Measurements from ENCODE around the gene MAML1. TPM values are rescaled to one million over a fixed set of nuclear protein-coding genes. Genes with fewer than 3 reads are reported as not detected.

The MAML1 gene
- total and polyA plus RNA-seq, 5 experiments from 2014 or later, result 2.8 to 48.5 (median 9.6) TPM

GRCh38 chr5:179720222-179720621 is 12.4 kb upstream of the MAML1 start:
- H3K9me3 Mint-ChIP-seq, result no peaks in the 10 kb centered on the region
- peaks cover 5 to 14% (median 7%) of the 10 kb centered on the region in 4 donors for H3K4me1 Mint-ChIP-seq
- DNase-seq (no peak), ATAC-seq (no peak)
- POLR2A ChIA-PET, result no interaction called here
- H3K36me3 Mint-ChIP-seq, result peaks cover 5 to 85% (median 33%) of the 10 kb centered on the region in 3 donors
- peak overlapping the region in 1 of 10 donors; percentile 20 for H3K27ac Mint-ChIP-seq
- no peaks in the 10 kb centered on the region for H3K27me3 Mint-ChIP-seq
- no peak overlapping the region for H3K4me3 Mint-ChIP-seq

- DNase-seq (no peak), ATAC-seq (no peak)
- Mint-ChIP-seq H3K36me3 (peaks cover 5 to 90% (median 20%) of the 10 kb centered on the region in 3 donors), H3K4me1 (peaks cover 0 to 5% (median under 1%) of the 10 kb centered on the region in 4 donors), H3K27me3 (no peaks in the 10 kb centered on the region), H3K9me3 (no peaks in the 10 kb centered on the region), H3K27ac (peak overlapping the region in 5 of 10 donors; percentile 12 to 73 (median 60)), H3K4me3 (no peak overlapping the region)
- POLR2A ChIA-PET, result interaction anchor here (0.6 kb wide), 1 partner anchor 220 kb away, joined by 4 read pairs; no protein-coding TSS in a partner anchor
Measured at GRCh38 chr5:179724163-179724562, 8.5 kb upstream of the MAML1 start.

GRCh38 chr5:179727106-179727505 is 5.5 kb upstream of the MAML1 start:
- no peak for ATAC-seq
- peaks cover 0 to 12% (median 6%) of the 10 kb centered on the region in 4 donors for H3K4me1 Mint-ChIP-seq
- peak overlapping the region in 6 of 10 donors; percentile 4 to 77 (median 37) for H3K27ac Mint-ChIP-seq

GRCh38 chr5:179729303-179729702 is 3.3 kb upstream of the MAML1 start:
- peak overlapping the region in 1 of 10 donors; percentile 11 for H3K27ac Mint-ChIP-seq
- H3K9me3 Mint-ChIP-seq, result no peaks in the 10 kb centered on the region
- peaks cover 2 to 24% (median 12%) of the 10 kb centered on the region in 4 donors for H3K4me1 Mint-ChIP-seq
- ATAC-seq (no peak), DNase-seq (no peak)
- H3K4me3 Mint-ChIP-seq, result no peak overlapping the region
- H3K36me3 Mint-ChIP-seq, result peaks cover 2 to 63% (median 5%) of the 10 kb centered on the region in 3 donors
- H3K27me3 Mint-ChIP-seq, result no peaks in the 10 kb centered on the region
- POLR2A ChIA-PET, result interaction anchor here (0.6 to 0.7 kb wide), 2 partner anchors 38 to 89 kb away, joined by 3 to 6 read pairs; no protein-coding TSS in a partner anchor

More at GRCh38 chr5:179727106-179727505, 5.5 kb upstream of the MAML1 start:
- Mint-ChIP-seq H3K9me3 (no peaks in the 10 kb centered on the region), H3K36me3 (peaks cover 5 to 85% (median 16%) of the 10 kb centered on the region in 3 donors), H3K4me3 (no peak overlapping the region), H3K27me3 (no peaks in the 10 kb centered on the region)
- no peak for DNase-seq
- POLR2A ChIA-PET, result interaction anchor here (0.7 kb wide), 1 partner anchor 96 kb away, joined by 3 read pairs; no protein-coding TSS in a partner anchor

- peak overlapping the region in 2 of 10 donors; percentile 17 to 58 for H3K27ac Mint-ChIP-seq
- no peaks in the 10 kb centered on the region for H3K27me3 Mint-ChIP-seq
- peaks cover 6 to 28% (median 16%) of the 10 kb centered on the region in 4 donors for H3K4me1 Mint-ChIP-seq
- H3K36me3 Mint-ChIP-seq, result peaks cover 0 to 59% (median 1%) of the 10 kb centered on the region in 3 donors
- no peak for DNase-seq
- no peak overlapping the region for H3K4me3 Mint-ChIP-seq
- ATAC-seq, result no peak
- H3K9me3 Mint-ChIP-seq, result no peaks in the 10 kb centered on the region
- POLR2A ChIA-PET, result interaction anchor here (0.7 to 1.0 kb wide), 2 partner anchors 37 to 92 kb away, joined by 3 to 6 read pairs; partner anchors contain the start of gene SQSTM1
Measured at GRCh38 chr5:179729727-179730126, 2.9 kb upstream of the MAML1 start.

- POLR2A ChIA-PET, result interaction anchor here (1.0 to 4.0 kb wide), 3 partner anchors 51 to 107 kb away, joined by 3 to 35 read pairs (median 30); partner anchors contain the start of genes CBY3, HNRNPH1 and SQSTM1
- Mint-ChIP-seq H3K4me1 (peaks cover 7 to 31% (median 20%) of the 10 kb centered on the region in 4 donors), H3K9me3 (no peaks in the 10 kb centered on the region), H3K27ac (peak overlapping the region in 2 of 10 donors; percentile 1 to 58), H3K36me3 (peaks cover 0 to 54% (median 1%) of the 10 kb centered on the region in 3 donors), H3K4me3 (no peak overlapping the region), H3K27me3 (no peaks in the 10 kb centered on the region)
- no peak for DNase-seq
- no peak for ATAC-seq
Measured at GRCh38 chr5:179730356-179730755, 2.3 kb upstream of the MAML1 start.

- Mint-ChIP-seq H3K4me1 (peaks cover 7 to 35% (median 25%) of the 10 kb centered on the region in 4 donors), H3K27me3 (no peaks in the 10 kb centered on the region), H3K4me3 (peak overlapping the region in 1 of 10 donors; percentile 7), H3K9me3 (no peaks in the 10 kb centered on the region), H3K27ac (peak overlapping the region in 5 of 10 donors; percentile 44 to 63 (median 58)), H3K36me3 (peaks cover 0 to 50% (median 1%) of the 10 kb centered on the region in 3 donors)
- POLR2A ChIA-PET, result interaction anchor here (1.0 to 4.0 kb wide), 3 partner anchors 51 to 107 kb away, joined by 3 to 35 read pairs (median 30); partner anchors contain the start of genes CBY3, HNRNPH1 and SQSTM1
- ATAC-seq (no peak), DNase-seq (no peak)
Measured at GRCh38 chr5:179730852-179731251, 1.8 kb upstream of the MAML1 start.

GRCh38 chr5:179731791-179732411 is 721 bp upstream of the MAML1 start:
- Mint-ChIP-seq H3K27me3 (no peaks in the 10 kb centered on the region), H3K4me3 (peak overlapping the region; percentile 77 to 93 (median 82)), H3K4me1 (peaks cover 7 to 45% (median 34%) of the 10 kb centered on the region in 4 donors), H3K36me3 (peaks cover 0 to 43% (median 1%) of the 10 kb centered on the region in 3 donors), H3K27ac (peak overlapping the region; percentile 74 to 96 (median 93)), H3K9me3 (no peaks in the 10 kb centered on the region)
- DNase-seq (peak in 2 of 10 donors; percentile 1 to 2), ATAC-seq (peak in 1 of 2 donors; percentile 1)
- POLR2A ChIA-PET, result interaction anchor here (0.9 to 4.0 kb wide), 15 partner anchors 9 to 108 kb away, joined by 3 to 35 read pairs (median 3); partner anchors contain the start of genes CANX, CBY3, HNRNPH1 and LTC4S

- Mint-ChIP-seq H3K27ac (peak overlapping the region; percentile 91 to 97 (median 96)), H3K27me3 (no peaks in the 10 kb centered on the region), H3K9me3 (no peaks in the 10 kb centered on the region), H3K36me3 (peaks cover 0 to 38% (median 3%) of the 10 kb centered on the region in 3 donors), H3K4me3 (peak overlapping the region; percentile 77 to 96 (median 94)), H3K4me1 (peaks cover 12 to 57% (median 46%) of the 10 kb centered on the region in 4 donors)
- DNase-seq (peak in 3 of 10 donors; percentile 30 to 42 (median 37)), ATAC-seq (peak; percentile 32 to 48)
- POLR2A ChIA-PET, result interaction anchor here (0.5 to 4.0 kb wide), 19 partner anchors 8 to 1077 kb away, joined by 3 to 35 read pairs (median 3); partner anchors contain the start of genes CANX, CBY3, HNRNPH1 and LTC4S
Measured at GRCh38 chr5:179732918-179733771, 523 bp downstream of the MAML1 start.

- H3K27me3 Mint-ChIP-seq, result no peaks in the 10 kb centered on the region
- no peaks in the 10 kb centered on the region for H3K9me3 Mint-ChIP-seq
- peak overlapping the region; percentile 77 to 96 (median 94) for H3K4me3 Mint-ChIP-seq
- peaks cover 0 to 38% (median 3%) of the 10 kb centered on the region in 3 donors for H3K36me3 Mint-ChIP-seq
- ATAC-seq (no peak), DNase-seq (peak in 1 of 10 donors; percentile 9)
- peak overlapping the region; percentile 84 to 97 (median 96) for H3K27ac Mint-ChIP-seq
- POLR2A ChIA-PET, result interaction anchor here (0.8 to 4.0 kb wide), 7 partner anchors 20 to 336 kb away, joined by 3 to 35 read pairs (median 5); partner anchors contain the start of genes CANX, CBY3 and HNRNPH1
- peaks cover 18 to 63% (median 52%) of the 10 kb centered on the region in 4 donors for H3K4me1 Mint-ChIP-seq
Measured at GRCh38 chr5:179733772-179734126, 1.1 kb downstream of the MAML1 start.

GRCh38 chr5:179734536-179735164 is 2.0 kb downstream of the MAML1 start:
- peak overlapping the region; percentile 77 to 96 (median 94) for H3K4me3 Mint-ChIP-seq
- no peaks in the 10 kb centered on the region for H3K27me3 Mint-ChIP-seq
- no peaks in the 10 kb centered on the region for H3K9me3 Mint-ChIP-seq
- POLR2A ChIA-PET, result interaction anchor here (2.1 kb wide), 1 partner anchor 111 kb away, joined by 9 read pairs; the partner anchor contains the start of gene HNRNPH1
- peaks cover 22 to 66% (median 59%) of the 10 kb centered on the region in 4 donors for H3K4me1 Mint-ChIP-seq
- H3K27ac Mint-ChIP-seq, result peak overlapping the region; percentile 43 to 97 (median 94)
- peaks cover 0 to 34% (median 3%) of the 10 kb centered on the region in 3 donors for H3K36me3 Mint-ChIP-seq
- DNase-seq (no peak), ATAC-seq (no peak)

Measured in naive thymus-derived CD8-positive, alpha-beta T cell (primary cell).